GM23338 (cell line): ENCODE data around the gene TPRG1. TPM values are rescaled to one million over a fixed set of nuclear protein-coding genes. Genes with fewer than 3 reads are reported as not detected.

Source experiments
- ATAC-seq: fragments of 200-7000 bp; cut with Tn5 transposase; 3 replicates; pipeline ENCODE4 v1.9.1; 2020
- DNase-seq: peaks from one replicate; pipeline ENCODE4 v3.0.0-alpha.2; 2015; ENCODE audit warnings: low spot score
- H2AFZ ChIP-seq: fragments of 200-600 bp; sonication (generic); 2 replicates; pipeline ENCODE4 v1.8.0; 2016; ENCODE audit warnings: antibody characterized with exemption, mild to moderate bottlenecking, moderate library complexity
- H3F3A ChIP-seq: fragments of 200-600 bp; sonication (generic); replicated peaks from 2 replicates; pipeline ENCODE4 v1.8.0; 2017; ENCODE audit warnings: antibody characterized with exemption, mixed run types, low read depth
- H3K27ac ChIP-seq: fragments of 200-600 bp; sonication (generic); 2 replicates; pipeline ENCODE4 v1.6.1; 2016; ENCODE audit warnings: low read depth
- H3K27me3 ChIP-seq: fragments of 200-600 bp; sonication (generic); 2 replicates; pipeline ENCODE4 v1.8.0; 2016; ENCODE audit warnings: mild to moderate bottlenecking, mixed run types, moderate library complexity; ENCODE audit not compliant: insufficient read depth
- H3K36me3 ChIP-seq: fragments of 200-600 bp; sonication (generic); 2 replicates; pipeline ENCODE4 v1.8.0; 2016; ENCODE audit warnings: mild to moderate bottlenecking; ENCODE audit not compliant: insufficient read depth
- H3K4me1 ChIP-seq: fragments of 200-600 bp; sonication (generic); 2 replicates; pipeline ENCODE4 v1.8.0; 2016; ENCODE audit warnings: mild to moderate bottlenecking, moderate library complexity; ENCODE audit not compliant: insufficient read depth
- H3K4me2 ChIP-seq: fragments of 200-600 bp; sonication (generic); 2 replicates; pipeline ENCODE4 v1.7.1; 2017; ENCODE audit warnings: mixed run types
- H3K4me3 ChIP-seq: fragments of 200-600 bp; sonication (generic); 2 replicates; pipeline ENCODE4 v1.6.1; 2016; ENCODE audit warnings: mixed run types
- H3K79me2 ChIP-seq: fragments of 200-600 bp; sonication (generic); replicated peaks from 2 replicates; pipeline ENCODE4 v1.8.0; 2017; ENCODE audit warnings: mild to moderate bottlenecking; ENCODE audit not compliant: insufficient read depth
- H3K9me2 ChIP-seq: fragments of 200-600 bp; sonication (generic); 2 replicates; pipeline ENCODE4 v1.8.0; 2017; ENCODE audit not compliant: insufficient read depth
- H4K20me1 ChIP-seq: fragments of 200-600 bp; sonication (generic); replicated peaks from 2 replicates; pipeline ENCODE4 v1.8.0; 2017; ENCODE audit warnings: mild to moderate bottlenecking; ENCODE audit not compliant: insufficient read depth
- H3K27ac Mint-ChIP-seq: 2 replicates; pipeline ENCODE4 v1.8.0; 2020; ENCODE audit warnings: inconsistent platforms, mild to moderate bottlenecking, moderate library complexity, mixed read lengths
- H3K27me3 Mint-ChIP-seq: 3 replicates; pipeline ENCODE4 v1.8.0; 2022; ENCODE audit warnings: low read depth, mild to moderate bottlenecking, moderate library complexity, mixed read lengths, inconsistent platforms; ENCODE audit not compliant: insufficient read depth, poor library complexity
- H3K36me3 Mint-ChIP-seq: 3 replicates; pipeline ENCODE4 v1.8.0; 2021; ENCODE audit warnings: low read depth, mild to moderate bottlenecking, inconsistent platforms, moderate library complexity, mixed read lengths
- H3K4me1 Mint-ChIP-seq: 3 replicates; pipeline ENCODE4 v1.8.0; 2020; ENCODE audit warnings: mild to moderate bottlenecking, inconsistent platforms, mixed read lengths
- H3K4me3 Mint-ChIP-seq: 3 replicates; pipeline ENCODE4 v1.8.0; 2021; ENCODE audit warnings: moderate library complexity, mild to moderate bottlenecking, inconsistent platforms, mixed read lengths
- H3K9me3 Mint-ChIP-seq: 3 replicates; pipeline ENCODE4 v1.8.0; 2020; ENCODE audit warnings: moderate library complexity, mild to moderate bottlenecking, inconsistent platforms, mixed read lengths
- CREB1 ChIP-seq: fragments of 250-450 bp; sonication (Bioruptor Pico); IDR thresholded peaks from 2 replicates; pipeline ENCODE4 v1.5.0; 2020; ENCODE audit warnings: low read depth, mild to moderate bottlenecking, moderate library complexity
- CTCF ChIP-seq, 2 experiments: fragments of 200-600 bp in 1 of 2; sonication (generic) in 1 of 2; conservative IDR thresholded peaks; 2 replicates each; pipeline versions ENCODE4 v1.5.1 to v1.6.1; 2016 to 2017; ENCODE audit warnings: antibody characterized with exemption in 2 of 2, low read depth in 2 of 2, mild to moderate bottlenecking in 2 of 2, moderate library complexity in 1 of 2
- ETS1 ChIP-seq: IDR thresholded peaks from 2 replicates; pipeline ENCODE4 v1.6.1; 2016; ENCODE audit warnings: antibody characterized with exemption
- EZH2 ChIP-seq: fragments of 200-600 bp; sonication (generic); IDR thresholded peaks from one replicate; pipeline ENCODE4 v1.8.0; 2017; ENCODE audit warnings: antibody characterized with exemption, mild to moderate bottlenecking, low read depth; ENCODE audit not compliant: unreplicated experiment
- EZH2phosphoT487 ChIP-seq: fragments of 200-600 bp; sonication (generic); IDR thresholded peaks from one replicate; pipeline ENCODE4 v1.8.1; 2018; ENCODE audit warnings: antibody characterized with exemption; ENCODE audit not compliant: unreplicated experiment
- JUNB ChIP-seq: IDR thresholded peaks from one replicate; pipeline ENCODE4 v1.6.1; 2016; ENCODE audit warnings: antibody characterized with exemption; ENCODE audit not compliant: unreplicated experiment
- NANOG ChIP-seq: IDR thresholded peaks from 2 replicates; pipeline ENCODE4 v1.6.1; 2016; ENCODE audit warnings: antibody characterized with exemption, borderline replicate concordance
- POLR2AphosphoS5 ChIP-seq: IDR thresholded peaks from 2 replicates; pipeline ENCODE4 v1.6.1; 2016; ENCODE audit warnings: antibody characterized with exemption, low read depth
- STAT1 ChIP-seq: IDR thresholded peaks from one replicate; pipeline ENCODE4 v1.6.1; 2016; ENCODE audit warnings: antibody characterized with exemption; ENCODE audit not compliant: unreplicated experiment
- ZNF114 ChIP-seq: fragments of 250-450 bp; sonication (Bioruptor Pico); IDR thresholded peaks from 2 replicates; pipeline ENCODE4 v1.5.0; 2020; ENCODE audit warnings: mild to moderate bottlenecking, moderate library complexity
- ZNF331 ChIP-seq: fragments of 250-450 bp; sonication (Bioruptor Pico); IDR thresholded peaks from 2 replicates; pipeline ENCODE4 v1.5.0; 2020; ENCODE audit warnings: low read depth, mild to moderate bottlenecking, moderate library complexity
- ZNF462 ChIP-seq: fragments of 250-450 bp; sonication (Bioruptor Pico); IDR thresholded peaks from 2 replicates; pipeline ENCODE4 v1.5.0; 2020; ENCODE audit warnings: mild to moderate bottlenecking, moderate library complexity
- polyA plus RNA-seq: library from polyadenylated mRNA; unstranded; fragments of >200 nt; fragmentation: Nextera tagmentation; extraction: Ambion mirVana; gene quantifications from 2 replicates; pipeline ENCODE4 v1.2.1, GENCODE V29; 2016
- total RNA-seq: library from RNA; depleted of rRNA; stranded (reverse); fragments of >200 nt; shearing (Covaris generic); gene quantifications from 2 replicates; pipeline ENCODE4 v1.2.3, GENCODE V29; 2014
- TF ChIP-seq, protein P1 (sequence below): IDR thresholded peaks from one replicate; pipeline ENCODE4 v1.6.1; 2018; ENCODE audit warnings: antibody characterized with exemption; ENCODE audit not compliant: unreplicated experiment

TPRG1 gene
- total and polyA plus RNA-seq, 2 experiments from 2014 or later = 0.74 to 1.7 TPM

DNA sequence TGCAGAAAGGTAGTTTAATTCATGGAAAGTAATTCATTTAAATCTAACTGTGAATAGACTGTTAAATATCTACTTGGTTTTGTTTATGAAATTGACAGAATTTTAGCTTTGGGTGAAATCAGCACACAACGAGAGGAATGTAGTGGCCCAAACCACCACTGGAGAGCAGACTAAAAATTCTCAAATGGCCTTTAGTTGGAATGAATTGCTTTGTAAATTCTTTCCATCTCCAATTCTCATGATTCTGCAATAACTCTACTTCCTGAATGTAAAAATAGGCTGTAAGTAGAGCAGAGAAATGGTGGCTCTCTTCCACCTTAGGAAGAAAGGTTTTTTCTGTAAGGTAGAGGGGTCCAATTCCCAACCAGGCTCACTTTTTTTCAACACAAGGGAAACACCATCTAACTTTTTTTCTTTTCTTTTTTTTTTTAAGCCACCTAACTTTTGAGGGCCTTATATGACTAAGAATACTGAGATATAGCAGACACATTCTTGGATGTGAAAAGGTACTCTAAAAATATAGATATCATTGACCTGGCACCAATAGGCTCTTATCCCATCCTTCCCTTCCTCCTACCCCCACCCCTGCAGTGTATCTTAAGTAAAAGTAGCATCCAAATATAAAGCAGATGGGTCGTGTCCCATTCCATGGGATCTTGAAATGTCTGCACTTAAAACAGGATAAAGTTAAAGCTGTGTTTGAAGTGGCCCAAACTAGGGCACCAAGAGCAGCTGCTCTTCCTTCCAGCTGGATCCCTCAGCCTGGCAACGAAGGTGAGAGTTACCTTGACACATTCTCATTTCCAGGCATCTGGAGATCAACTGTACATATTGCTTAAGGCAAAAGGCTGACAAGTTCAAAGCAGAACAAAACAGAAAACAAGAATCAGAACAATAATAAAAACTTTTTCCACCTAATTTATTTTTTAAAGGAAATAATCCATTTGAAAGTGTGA is 194.1 kb downstream of the TPRG1 start:
- no peaks in the 10 kb centered on the region for H3K36me3 Mint-ChIP-seq
- H3K27me3 Mint-ChIP-seq = peaks cover 5% of the 10 kb centered on the region
- peaks cover 28% of the 10 kb centered on the region for H3K4me1 ChIP-seq
- H3F3A ChIP-seq = no peaks in the 10 kb centered on the region
- no peak for ATAC-seq
- H3K36me3 ChIP-seq = no peaks in the 10 kb centered on the region
- no peak overlapping the region for H3K27ac Mint-ChIP-seq
- no peaks in the 10 kb centered on the region for H3K79me2 ChIP-seq
- H2AFZ ChIP-seq = no peak overlapping the region
- H3K4me2 ChIP-seq = no peak overlapping the region
- H4K20me1 ChIP-seq = no peaks in the 10 kb centered on the region
- DNase-seq = no peak
- no peak overlapping the region for H3K4me3 Mint-ChIP-seq
- H3K27ac ChIP-seq = no peak overlapping the region
- H3K4me3 ChIP-seq = no peak overlapping the region
- no peaks in the 10 kb centered on the region for H3K9me2 ChIP-seq
- H3K9me3 Mint-ChIP-seq = no peaks in the 10 kb centered on the region
- no peaks in the 10 kb centered on the region for H3K27me3 ChIP-seq
- H3K4me1 Mint-ChIP-seq = peaks cover 26% of the 10 kb centered on the region
- TF ChIP-seq CTCF (conservative IDR thresholded peaks at IDR 0.05; ENCODE audit: low read depth in 2 of 2) = no peak
- TF ChIP-seq NANOG = no peak
- no peak for TF ChIP-seq JUNB
- TF ChIP-seq, protein P1, sequence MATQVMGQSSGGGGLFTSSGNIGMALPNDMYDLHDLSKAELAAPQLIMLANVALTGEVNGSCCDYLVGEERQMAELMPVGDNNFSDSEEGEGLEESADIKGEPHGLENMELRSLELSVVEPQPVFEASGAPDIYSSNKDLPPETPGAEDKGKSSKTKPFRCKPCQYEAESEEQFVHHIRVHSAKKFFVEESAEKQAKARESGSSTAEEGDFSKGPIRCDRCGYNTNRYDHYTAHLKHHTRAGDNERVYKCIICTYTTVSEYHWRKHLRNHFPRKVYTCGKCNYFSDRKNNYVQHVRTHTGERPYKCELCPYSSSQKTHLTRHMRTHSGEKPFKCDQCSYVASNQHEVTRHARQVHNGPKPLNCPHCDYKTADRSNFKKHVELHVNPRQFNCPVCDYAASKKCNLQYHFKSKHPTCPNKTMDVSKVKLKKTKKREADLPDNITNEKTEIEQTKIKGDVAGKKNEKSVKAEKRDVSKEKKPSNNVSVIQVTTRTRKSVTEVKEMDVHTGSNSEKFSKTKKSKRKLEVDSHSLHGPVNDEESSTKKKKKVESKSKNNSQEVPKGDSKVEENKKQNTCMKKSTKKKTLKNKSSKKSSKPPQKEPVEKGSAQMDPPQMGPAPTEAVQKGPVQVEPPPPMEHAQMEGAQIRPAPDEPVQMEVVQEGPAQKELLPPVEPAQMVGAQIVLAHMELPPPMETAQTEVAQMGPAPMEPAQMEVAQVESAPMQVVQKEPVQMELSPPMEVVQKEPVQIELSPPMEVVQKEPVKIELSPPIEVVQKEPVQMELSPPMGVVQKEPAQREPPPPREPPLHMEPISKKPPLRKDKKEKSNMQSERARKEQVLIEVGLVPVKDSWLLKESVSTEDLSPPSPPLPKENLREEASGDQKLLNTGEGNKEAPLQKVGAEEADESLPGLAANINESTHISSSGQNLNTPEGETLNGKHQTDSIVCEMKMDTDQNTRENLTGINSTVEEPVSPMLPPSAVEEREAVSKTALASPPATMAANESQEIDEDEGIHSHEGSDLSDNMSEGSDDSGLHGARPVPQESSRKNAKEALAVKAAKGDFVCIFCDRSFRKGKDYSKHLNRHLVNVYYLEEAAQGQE = no peak
- no peak for TF ChIP-seq ETS1
- TF ChIP-seq CREB1 (CRISPR knock-in tag) = no peak
- no peak for TF ChIP-seq STAT1
- no peak for TF ChIP-seq ZNF114 (CRISPR knock-in tag)
- TF ChIP-seq EZH2 = no peak
- TF ChIP-seq ZNF331 (CRISPR knock-in tag) = no peak
- no peak for TF ChIP-seq ZNF462 (CRISPR knock-in tag)
- TF ChIP-seq EZH2phosphoT487 = no peak
- TF ChIP-seq POLR2AphosphoS5 = no peak
